Psoas muscle (tissue), 8 donors: ENCODE measurements around the gene KLHL33. TPM values are rescaled to one million over a fixed set of nuclear protein-coding genes. Genes with fewer than 3 reads are reported as not detected.
"Not testable (repeated sequence)": the region's sequence is repeated elsewhere in the genome, so short reads cannot be mapped to it uniquely, and the experiment has no call there.

Experiments used
- ATAC-seq, 4 donors: fragments of 200-7000 bp; cut with Tn5 transposase; one replicate each; pipeline ENCODE4 v1.9.1; 2020; ENCODE audit warnings: moderate library complexity in 3 of 4, mild to moderate bottlenecking in 2 of 4
- DNase-seq, 2 donors: peaks; one replicate each; pipeline ENCODE4 v3.0.0-alpha.2; 2020
- H3K27ac ChIP-seq: fragments of 200-600 bp; one replicate; pipeline ENCODE4 v1.8.0; 2022
- H3K27me3 ChIP-seq, 3 donors: fragments of 200-600 bp in 1 of 3; one replicate each; pipeline versions ENCODE4 v1.6.1 to v1.8.0; 2013 to 2022; ENCODE audit warnings: low read length in 2 of 3, mild to moderate bottlenecking in 2 of 3, moderate library complexity in 1 of 3; ENCODE audit not compliant: insufficient read depth in 3 of 3
- H3K36me3 ChIP-seq, 2 donors: fragments of 200-600 bp in 1 of 2; one replicate each; pipeline versions ENCODE4 v1.6.1 to v1.8.0; 2013 to 2022; ENCODE audit warnings: low read depth in 1 of 2, mild to moderate bottlenecking in 1 of 2, moderate library complexity in 1 of 2; ENCODE audit not compliant: insufficient read depth in 1 of 2
- H3K4me1 ChIP-seq: fragments of 200-600 bp; one replicate; pipeline ENCODE4 v1.8.0; 2022
- H3K4me3 ChIP-seq: fragments of 200-600 bp; one replicate; pipeline ENCODE4 v1.8.0; 2022; ENCODE audit warnings: mild to moderate bottlenecking
- H3K9me3 ChIP-seq: fragments of 200-600 bp; one replicate; pipeline ENCODE4 v1.8.0; 2022
- CTCF ChIP-seq: fragments of 200-600 bp; IDR thresholded peaks from one replicate; pipeline ENCODE4 v1.8.0; 2022; ENCODE audit warnings: antibody characterized with exemption
- WGBS, 3 donors: extraction: QIAGEN DNeasy Blood & Tissue Kit; methylation state at CpG; one replicate each; pipeline versions ENCODE4 v1.1.6 to v1.1.7; 2013; 5-methylcytosine and 5-hydroxymethylcytosine counted together
- intact Hi-C, 2 donors: fragments of 100-400 bp; cut with DNase I; formaldehyde crosslinking; loops; one replicate each; pipeline versions ENCODE4 v1.11.0 to v1.14.2; 2022
- polyA plus RNA-seq, 3 donors: library from polyadenylated mRNA; stranded (reverse); fragments of 200-250 nt; gene quantifications; one replicate each; pipeline ENCODE4 v1.2.3, GENCODE V29; 2013
- total RNA-seq, 4 donors: library from RNA; stranded (reverse); fragmentation: NEBNext Ultra II Directional in 2 of 4; extraction: Animal tissue kit (Norgen Biotek cat#: 25700) in 2 of 4; gene quantifications; one replicate each; pipeline versions ENCODE4 v1.2.1 to v1.2.4, GENCODE V29; 2021 to 2023
- donor health status: healthy with polysubstance abuse.
- donor health status: DM: no; HTN: no; CAD: no; lungs with moderate emphysema.
- donor health status: Bipolar disorder and iron deficiency.
- donor health status: healthy.
- donor health status: DM: yes; HTN: yes; CAD: no.
- donor health status: DM: no; HTN: no; CAD: no.
- donor health status: DM: no; HTN: no; CAD: no.
- donor health status: DM: yes; HTN: yes; CAD: no.

The KLHL33 gene
- total and polyA plus RNA-seq, 7 donors, result 0.30 to 19.5 (median 2.8) TPM

GRCh38 chr14:20458031-20458789 is 22.2 kb upstream of the KLHL33 start:
- Histone ChIP-seq H3K36me3 (peaks cover 0 to 43% of the 10 kb centered on the region in 2 donors), H3K27me3 (no peaks in the 10 kb centered on the region), H3K4me3 (no peak overlapping the region), H3K9me3 (no peaks in the 10 kb centered on the region), H3K27ac (no peak overlapping the region), H3K4me1 (peaks cover 31% of the 10 kb centered on the region)
- DNase-seq, result no peak
- no peak for ATAC-seq
- no peak for TF ChIP-seq CTCF
- intact Hi-C loops, result loop anchor here in 1 of 2 donors (5.0 kb wide), 1 partner anchor 224 kb away; the partner anchor contains the start of gene RNASE4
- WGBS, 3 donors, result 47 to 54% (median 52%) methylated on average over 8 of the region's 8 CpGs

GRCh38 chr14:20456971-20457370 is 21.0 kb upstream of the KLHL33 start:
- intact Hi-C loops, result loop anchor here in 1 of 2 donors (5.0 kb wide), 1 partner anchor 225 kb away; the partner anchor contains the start of gene RNASE4
- H3K27ac ChIP-seq, result peak overlapping the region; percentile 0

GRCh38 chr14:20455355-20456300 is 19.7 kb upstream of the KLHL33 start:
- Histone ChIP-seq H3K4me1 (peaks cover 40% of the 10 kb centered on the region), H3K27me3 (no peaks in the 10 kb centered on the region), H3K9me3 (no peaks in the 10 kb centered on the region), H3K4me3 (peak overlapping the region; percentile 68), H3K27ac (peak overlapping the region; percentile 92), H3K36me3 (peaks cover 0 to 64% of the 10 kb centered on the region in 2 donors)
- intact Hi-C loops, result loop anchor here (2.0 to 5.0 kb wide), 5 partner anchors 19 to 227 kb away; partner anchors contain the start of genes KLHL33 (in 1 of the 2), PARP2 (in 1 of the 2), RNASE4 (in 1 of the 2) and TEP1 (in 1 of the 2)
- 1% methylated on average over 39 of the region's 39 CpGs for WGBS, 3 donors
- ATAC-seq (peak; percentile 51 to 67 (median 54)), DNase-seq (peak in 1 of 2 donors; percentile 50)
- TF ChIP-seq CTCF, result no peak

More at GRCh38 chr14:20456971-20457370, 21.0 kb upstream of the KLHL33 start:
- Histone ChIP-seq H3K4me1 (peaks cover 35% of the 10 kb centered on the region), H3K4me3 (no peak overlapping the region), H3K9me3 (no peaks in the 10 kb centered on the region), H3K36me3 (peaks cover 0 to 51% of the 10 kb centered on the region in 2 donors), H3K27me3 (no peaks in the 10 kb centered on the region)
- ATAC-seq, result no peak
- WGBS, 3 donors, result 75 to 80% (median 78%) methylated on average over 13 of the region's 13 CpGs
- no peak for DNase-seq
- TF ChIP-seq CTCF, result no peak

- no peak for TF ChIP-seq CTCF
- peaks cover 5 to 66% of the 10 kb centered on the region in 2 donors for H3K36me3 ChIP-seq
- H3K27me3 ChIP-seq, result no peaks in the 10 kb centered on the region
- intact Hi-C loops, result loop anchor here (2.0 to 5.0 kb wide), 5 partner anchors 18 to 228 kb away; partner anchors contain the start of genes KLHL33 (in 1 of the 2), PARP2 (in 1 of the 2), RNASE4 (in 1 of the 2) and TEP1 (in 1 of the 2)
- DNase-seq, result peak; percentile 98 to 99
- H3K9me3 ChIP-seq, result no peaks in the 10 kb centered on the region
- peaks cover 32% of the 10 kb centered on the region for H3K4me1 ChIP-seq
- 0% methylated on average over 56 of the region's 56 CpGs for WGBS, 3 donors
- peak within 1 kb of the TSS; percentile 68 for H3K4me3 ChIP-seq
- ATAC-seq, result peak; percentile 93 to 95 (median 94)
- H3K27ac ChIP-seq, result peak within 1 kb of the TSS; percentile 92
Measured at GRCh38 chr14:20454516-20455354, 18.8 kb upstream of the KLHL33 start, which contains the start of the genes APEX1 and OSGEP. Gene APEX1, plus strand, starts transcription at chr14:20455226. Its CDS starts 420 bp downstream, at chr14:20455646. Gene OSGEP, minus strand, starts transcription at chr14:20454812. Its CDS starts 129 bp downstream, at chr14:20454683.

GRCh38 chr14:20452831-20453230 is 16.9 kb upstream of the KLHL33 start:
- peaks cover 6 to 66% of the 10 kb centered on the region in 2 donors for H3K36me3 ChIP-seq
- H3K27me3 ChIP-seq, H3K9me3 ChIP-seq, DNase-seq, intact Hi-C loops, ATAC-seq: not testable (repeated sequence)
- WGBS, 3 donors, result 89 to 95% (median 93%) methylated on average over 8 of the region's 8 CpGs
- H3K4me1 ChIP-seq, result peaks cover 32% of the 10 kb centered on the region
- H3K27ac ChIP-seq, result peak overlapping the region; percentile 12
- peak overlapping the region; percentile 68 for H3K4me3 ChIP-seq
